Common myeloid progenitor, CD34-positive (primary cell): Measurements from ENCODE around the gene SKA2.
A peak's percentile ranks its signal among the peaks of the same experiment; 100 is the strongest.

Source experiments
- CTCF ChIA-PET: fragments of 350-600 bp; sonication (Branson Sonifier 250); formaldehyde crosslinking; loops from one replicate; lab custom pipeline; 2021; ENCODE audit warnings: antibody characterized with exemption; lab: Charles Lee
- POLR2A ChIA-PET: fragments of 350-600 bp; sonication (Branson Sonifier 250); formaldehyde crosslinking; loops from one replicate; lab custom pipeline; 2021; ENCODE audit warnings: antibody characterized with exemption; lab: Charles Lee
- DNase-seq, 3 donors: peaks; one replicate each; pipeline versions ENCODE4 v3.0.0 to v3.0.0-alpha.2; 2013
- H3K27ac ChIP-seq, 2 experiments: 1 replicate in 1 of 2; 2 replicates in 1 of 2; pipeline ENCODE4 v1.7.0; 2013; ENCODE audit warnings: inconsistent platforms in 2 of 2, low read length in 2 of 2, mild to moderate bottlenecking in 2 of 2, low read depth in 1 of 2, moderate library complexity in 1 of 2; ENCODE audit not compliant: severe bottlenecking in 2 of 2, insufficient read depth in 1 of 2, poor library complexity in 1 of 2
- H3K27me3 ChIP-seq, 5 experiments: replicated peaks in 2 of 5; 1 replicate in 3 of 5; 2 replicates in 2 of 5; pipeline versions ENCODE4 v1.6.1 to v1.7.0; 2013; ENCODE audit warnings: low read length in 4 of 5, mild to moderate bottlenecking in 2 of 5, moderate library complexity in 2 of 5, inconsistent platforms in 1 of 5; ENCODE audit not compliant: insufficient read depth in 5 of 5, control insufficient read depth in 4 of 5
- H3K36me3 ChIP-seq, 4 experiments: 1 replicate in 2 of 4; 2 replicates in 2 of 4; pipeline versions ENCODE4 v1.6.1 to v1.7.0; 2013; ENCODE audit warnings: low read length in 3 of 4, control low read depth in 1 of 4, mild to moderate bottlenecking in 1 of 4; ENCODE audit not compliant: control insufficient read depth in 4 of 4, insufficient read depth in 4 of 4
- H3K4me1 ChIP-seq, 4 experiments: 1 replicate in 3 of 4; 2 replicates in 1 of 4; pipeline versions ENCODE4 v1.6.1 to v1.7.1; 2013; ENCODE audit warnings: low read length in 3 of 4, mild to moderate bottlenecking in 3 of 4, control low read depth in 1 of 4, inconsistent platforms in 1 of 4, moderate library complexity in 1 of 4; ENCODE audit not compliant: control insufficient read depth in 4 of 4, insufficient read depth in 4 of 4; ENCODE audit errors: control extremely low read depth in 1 of 4
- H3K4me3 ChIP-seq, 7 experiments: 1 replicate in 4 of 7; 2 replicates in 3 of 7; pipeline versions ENCODE4 v1.5.1 to v1.7.0; 2013; ENCODE audit warnings: mild to moderate bottlenecking in 7 of 7, low read length in 6 of 7, moderate library complexity in 6 of 7, inconsistent platforms in 2 of 7, low read depth in 2 of 7, control low read depth in 1 of 7; ENCODE audit not compliant: insufficient read depth in 4 of 7, control insufficient read depth in 1 of 7; ENCODE audit errors: extremely low read depth in 1 of 7
- H3K9me3 ChIP-seq, 5 experiments: 1 replicate in 4 of 5; 2 replicates in 1 of 5; pipeline versions ENCODE4 v1.6.1 to v1.7.1; 2013; ENCODE audit warnings: low read length in 4 of 5, mild to moderate bottlenecking in 2 of 5, inconsistent platforms in 1 of 5, low read depth in 1 of 5, moderate library complexity in 1 of 5; ENCODE audit not compliant: control insufficient read depth in 4 of 5, insufficient read depth in 2 of 5; ENCODE audit errors: control extremely low read depth in 1 of 5
- WGBS: methylation state at CpG from one replicate; pipeline ENCODE4 v1.1.5; 2013; ENCODE audit not compliant: insufficient coverage; 5-methylcytosine and 5-hydroxymethylcytosine counted together

Gene SKA2

GRCh38 chr17:59152925-59153324, 2.1 kb downstream of the SKA2 start:
- Histone ChIP-seq H3K36me3 (no peaks in the 10 kb centered on the region), H3K4me1 (peaks cover 10 to 49% (median 27%) of the 10 kb centered on the region in 4 experiments), H3K27ac (peak overlapping the region in 1 of 2 experiments; percentile 94), H3K27me3 (no peaks in the 10 kb centered on the region), H3K9me3 (no peaks in the 10 kb centered on the region), H3K4me3 (peak overlapping the region in 1 of 7 experiments; percentile 98)
- ChIA-PET CTCF (interaction anchor here (1.0 kb wide), 1 partner anchor 35 kb away, joined by 3 read pairs; no protein-coding TSS in a partner anchor), POLR2A (interaction anchor here (0.6 kb wide), 1 partner anchor 47 kb away, joined by 3 read pairs; no protein-coding TSS in a partner anchor)
- no peak for DNase-seq
- no CpG with 5 or more reads among the region's 1 CpG for WGBS

GRCh38 chr17:59151591-59151990, 3.4 kb downstream of the SKA2 start:
- DNase-seq, result no peak

GRCh38 chr17:59151006-59151405, 4.0 kb downstream of the SKA2 start:
- H3K27ac ChIP-seq, result peak overlapping the region in 1 of 2 experiments; percentile 27
- DNase-seq, result peak in 1 of 3 donors; percentile 6
- no peak overlapping the region for H3K4me3 ChIP-seq
- POLR2A ChIA-PET, result no interaction called here
- CTCF ChIA-PET, result no interaction called here
- 96% methylated on average over 3 of the region's 5 CpGs for WGBS
- H3K9me3 ChIP-seq, result no peaks in the 10 kb centered on the region
- H3K4me1 ChIP-seq, result peaks cover 2 to 33% (median 19%) of the 10 kb centered on the region in 4 experiments
- no peaks in the 10 kb centered on the region for H3K27me3 ChIP-seq
- H3K36me3 ChIP-seq, result no peaks in the 10 kb centered on the region

More at GRCh38 chr17:59151591-59151990, 3.4 kb downstream of the SKA2 start:
- ChIA-PET CTCF (no interaction called here), POLR2A (no interaction called here)
- no peak overlapping the region for H3K4me3 ChIP-seq
- H3K27me3 ChIP-seq, result no peaks in the 10 kb centered on the region
- WGBS, result no CpG with 5 or more reads among the region's 1 CpG
- no peaks in the 10 kb centered on the region for H3K9me3 ChIP-seq
- H3K36me3 ChIP-seq, result no peaks in the 10 kb centered on the region
- H3K4me1 ChIP-seq, result peaks cover 6 to 38% (median 25%) of the 10 kb centered on the region in 4 experiments
- H3K27ac ChIP-seq, result peak overlapping the region in 1 of 2 experiments; percentile 16

- Histone ChIP-seq H3K9me3 (no peaks in the 10 kb centered on the region), H3K4me3 (no peak overlapping the region), H3K4me1 (peaks cover 0 to 32% (median 15%) of the 10 kb centered on the region in 4 experiments), H3K27me3 (no peaks in the 10 kb centered on the region), H3K36me3 (peaks cover 0 to 5% (median 1%) of the 10 kb centered on the region in 4 experiments), H3K27ac (no peak overlapping the region)
- DNase-seq, result peak in 2 of 3 donors; percentile 17 to 19
- 83% methylated on average over 3 of the region's 5 CpGs for WGBS
- CTCF ChIA-PET, result interaction anchor here (2.1 kb wide), 1 partner anchor 14 kb away, joined by 7 read pairs; no protein-coding TSS in a partner anchor
- POLR2A ChIA-PET, result no interaction called here
Measured at GRCh38 chr17:59149841-59150511, 5.0 kb downstream of the SKA2 start.

- ChIA-PET CTCF (interaction anchor here (2.1 kb wide), 1 partner anchor 15 kb away, joined by 7 read pairs; no protein-coding TSS in a partner anchor), POLR2A (no interaction called here)
- WGBS, result 100% methylated on average over 2 of the region's 2 CpGs
- no peak for DNase-seq
- Histone ChIP-seq H3K4me1 (peaks cover 0 to 27% (median 13%) of the 10 kb centered on the region in 4 experiments), H3K27me3 (no peaks in the 10 kb centered on the region), H3K27ac (no peak overlapping the region), H3K4me3 (no peak overlapping the region), H3K36me3 (peaks cover 0 to 5% (median 2%) of the 10 kb centered on the region in 4 experiments), H3K9me3 (no peaks in the 10 kb centered on the region)
Measured at GRCh38 chr17:59149051-59149450, 5.9 kb downstream of the SKA2 start.

- Histone ChIP-seq H3K27ac (no peak overlapping the region), H3K9me3 (no peaks in the 10 kb centered on the region), H3K36me3 (peaks cover 0 to 6% (median 3%) of the 10 kb centered on the region in 4 experiments), H3K4me1 (peaks cover 0 to 6% (median 2%) of the 10 kb centered on the region in 4 experiments), H3K27me3 (no peaks in the 10 kb centered on the region), H3K4me3 (no peak overlapping the region)
- DNase-seq, result no peak
- WGBS, result 100% methylated on average over 1 of the region's 4 CpGs
- CTCF ChIA-PET, result interaction anchor here (1.6 kb wide), 1 partner anchor 16 kb away, joined by 6 read pairs; no protein-coding TSS in a partner anchor
- POLR2A ChIA-PET, result interaction anchor here (1.0 kb wide), 1 partner anchor 28 kb away, joined by 4 read pairs; no protein-coding TSS in a partner anchor
Measured at GRCh38 chr17:59145571-59146096, 9.4 kb downstream of the SKA2 start.

GRCh38 chr17:59141860-59142259, 13.1 kb downstream of the SKA2 start:
- no peak overlapping the region for H3K27ac ChIP-seq
- DNase-seq, result no peak

More at GRCh38 chr17:59141860-59142259, 13.1 kb downstream of the SKA2 start:
- no peaks in the 10 kb centered on the region for H3K27me3 ChIP-seq
- no peaks in the 10 kb centered on the region for H3K4me1 ChIP-seq
- H3K4me3 ChIP-seq, result no peak overlapping the region
- CTCF ChIA-PET, result no interaction called here
- peaks cover 0 to 6% (median 3%) of the 10 kb centered on the region in 4 experiments for H3K36me3 ChIP-seq
- no peaks in the 10 kb centered on the region for H3K9me3 ChIP-seq
- WGBS, result no CpG with 5 or more reads among the region's 1 CpG
- POLR2A ChIA-PET, result no interaction called here
